Measurements from ENCODE around the gene RPL11.
A peak's percentile ranks its signal among the peaks of the same experiment; 100 is the strongest.
"Not testable (repeated sequence)": the region's sequence is repeated elsewhere in the genome, so short reads cannot be mapped to it uniquely, and the experiment has no call there.

RPL11 gene

GRCh38 chr1:23691499-23692307 lies at the start of gene RPL11:
TSS of gene RPL11 (plus strand) at chr1:23691806. CDS start at chr1:23691824, 18 bp downstream.
- peak; percentile 96 for DNase-seq

- DNase-seq, result no peak
Observed at GRCh38 chr1:23643736-23644554, 47.7 kb upstream of the RPL11 start.

- no peak for DNase-seq
Observed at GRCh38 chr1:23644555-23644866, 47.1 kb upstream of the RPL11 start.

- DNase-seq, result no peak
Observed at GRCh38 chr1:23645338-23645737, 46.3 kb upstream of the RPL11 start.

GRCh38 chr1:23646091-23646490 lies 45.5 kb upstream of the RPL11 start:
- DNase-seq, result no peak

GRCh38 chr1:23646541-23646940 lies 45.1 kb upstream of the RPL11 start:
- no peak for DNase-seq

- no peak for DNase-seq
Observed at GRCh38 chr1:23648576-23648975, 43.0 kb upstream of the RPL11 start.

GRCh38 chr1:23649157-23649556 lies 42.4 kb upstream of the RPL11 start:
- not testable (repeated sequence) for DNase-seq

GRCh38 chr1:23650344-23650990 lies 41.1 kb upstream of the RPL11 start:
- DNase-seq, result no peak

GRCh38 chr1:23651069-23651808 lies 40.4 kb upstream of the RPL11 start:
- no peak for DNase-seq

GRCh38 chr1:23657659-23658275 lies 33.8 kb upstream of the RPL11 start:
- peak; percentile 40 for DNase-seq

GRCh38 chr1:23660671-23661070 lies 30.9 kb upstream of the RPL11 start:
- DNase-seq, result no peak

- DNase-seq, result no peak
Observed at GRCh38 chr1:23661887-23662286, 29.7 kb upstream of the RPL11 start.

GRCh38 chr1:23664837-23665795 lies 26.5 kb upstream of the RPL11 start:
- DNase-seq, result peak; percentile 25

GRCh38 chr1:23667411-23667810 lies 24.2 kb upstream of the RPL11 start:
- DNase-seq, result no peak

GRCh38 chr1:23670709-23671108 lies 20.9 kb upstream of the RPL11 start:
- no peak for DNase-seq

GRCh38 chr1:23673086-23673813 lies 18.4 kb upstream of the RPL11 start:
- DNase-seq, result peak; percentile 46

- DNase-seq, result no peak
Observed at GRCh38 chr1:23679815-23680214, 11.8 kb upstream of the RPL11 start.

GRCh38 chr1:23682946-23683345 lies 8.7 kb upstream of the RPL11 start:
- DNase-seq, result no peak

- DNase-seq, result no peak
Observed at GRCh38 chr1:23684415-23684814, 7.2 kb upstream of the RPL11 start.

- not testable (repeated sequence) for DNase-seq
Observed at GRCh38 chr1:23685197-23685596, 6.4 kb upstream of the RPL11 start.

Data from fibroblast of upper back skin (primary cell).